SIG-M5 (cell line): ENCODE measurements around the gene RIMBP2.

Experiments used
- DNase-seq: peaks from one replicate; lab custom pipeline; 2025; lab: John Stamatoyannopoulos, UW

The RIMBP2 gene

GRCh38 chr12:130441771-130442760 is 274.0 kb downstream of the RIMBP2 start:
- no peak for DNase-seq

DNA sequence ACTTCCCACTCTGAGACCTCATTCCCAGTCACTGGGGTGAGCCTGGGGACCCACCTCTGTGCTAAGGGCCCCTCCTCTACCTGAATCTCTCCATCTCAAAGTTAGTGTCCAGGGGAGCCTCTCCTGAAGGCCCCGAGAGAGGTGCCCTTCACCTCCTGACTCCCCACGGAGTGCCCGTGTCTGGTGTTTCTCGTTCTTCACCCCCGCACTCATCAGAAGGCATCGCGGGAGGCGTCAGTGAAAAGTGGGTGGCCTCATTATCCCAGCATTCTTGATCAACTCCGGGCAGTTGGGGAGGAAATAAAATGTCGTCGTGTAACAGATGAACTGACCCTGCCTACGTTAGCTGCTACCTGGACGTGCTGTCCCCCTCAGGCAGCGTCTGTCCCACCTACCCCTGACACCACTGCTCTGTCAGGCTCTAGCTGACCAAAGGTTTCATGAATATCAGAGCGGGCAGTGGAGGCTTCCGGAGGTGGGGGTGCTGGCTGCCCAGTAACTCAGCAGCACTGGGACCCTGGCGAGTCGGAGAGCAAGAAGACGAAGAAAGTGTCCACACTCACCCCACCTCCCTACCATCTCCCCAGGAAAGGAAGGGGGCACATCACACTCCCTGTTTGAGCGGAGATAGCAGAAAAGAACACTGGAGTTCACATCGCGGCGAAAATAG is 275.6 kb downstream of the RIMBP2 start:
- DNase-seq = no peak

- no peak for DNase-seq
Measured at GRCh38 chr12:130439250-130439649, 276.8 kb downstream of the RIMBP2 start.

GRCh38 chr12:130438711-130439110 is 277.4 kb downstream of the RIMBP2 start:
- DNase-seq = no peak

DNA sequence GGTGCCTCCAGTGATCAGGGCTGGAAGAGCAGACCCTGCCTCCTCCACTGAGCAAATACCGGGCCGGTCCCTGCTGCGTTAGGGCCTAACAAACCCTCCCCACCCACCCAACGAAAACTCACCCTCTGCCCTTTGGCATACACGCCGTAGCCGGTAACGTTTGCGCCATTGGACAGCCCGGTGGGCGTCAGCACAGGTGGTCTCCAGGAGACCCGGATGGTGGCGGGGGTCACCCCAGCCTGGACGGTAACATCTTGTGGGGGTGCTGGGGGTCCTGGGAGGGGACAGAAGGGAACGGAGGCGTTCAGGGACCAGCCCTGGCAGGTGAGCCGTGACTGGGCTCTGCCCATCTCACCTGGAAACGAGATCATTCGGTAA is 277.9 kb downstream of the RIMBP2 start:
- no peak for DNase-seq

DNA sequence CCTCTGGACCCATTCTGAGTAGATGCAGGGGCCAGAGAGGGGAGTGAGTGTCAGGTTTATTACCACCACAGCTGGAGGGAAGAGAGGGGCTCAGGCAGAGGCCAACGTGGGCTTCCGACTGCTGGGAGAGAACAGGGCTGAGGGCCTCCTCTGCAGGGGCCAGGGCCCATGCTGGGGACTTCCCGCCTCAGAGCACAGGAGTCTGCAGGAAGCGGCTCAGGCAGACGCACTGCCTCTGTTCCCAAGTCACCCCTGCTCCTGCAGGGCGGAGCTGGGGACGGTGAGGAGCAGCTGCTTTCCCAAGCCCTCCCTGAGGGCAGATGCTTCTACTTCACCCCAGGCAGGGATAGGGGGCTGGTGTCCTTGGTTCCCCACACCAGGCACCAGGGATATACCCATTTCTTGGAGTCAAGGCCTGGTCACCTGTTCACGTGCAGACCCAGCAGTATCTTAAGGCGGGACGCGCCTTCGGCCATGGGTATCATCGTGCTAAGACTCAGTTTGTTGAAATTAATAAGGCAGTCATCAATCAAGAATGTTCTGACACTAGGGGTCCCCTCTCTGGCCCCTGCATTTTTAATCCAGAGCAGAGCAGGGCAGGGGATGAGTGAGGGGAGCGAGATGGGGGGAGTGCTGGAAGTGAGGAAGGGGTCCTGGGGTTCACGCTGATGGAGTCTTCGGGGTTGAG is 278.4 kb downstream of the RIMBP2 start:
- DNase-seq = no peak

- no peak for DNase-seq
Measured at GRCh38 chr12:130436741-130437501, 279.2 kb downstream of the RIMBP2 start.

GRCh38 chr12:130435826-130436225 is 280.3 kb downstream of the RIMBP2 start:
- DNase-seq = no peak

DNA sequence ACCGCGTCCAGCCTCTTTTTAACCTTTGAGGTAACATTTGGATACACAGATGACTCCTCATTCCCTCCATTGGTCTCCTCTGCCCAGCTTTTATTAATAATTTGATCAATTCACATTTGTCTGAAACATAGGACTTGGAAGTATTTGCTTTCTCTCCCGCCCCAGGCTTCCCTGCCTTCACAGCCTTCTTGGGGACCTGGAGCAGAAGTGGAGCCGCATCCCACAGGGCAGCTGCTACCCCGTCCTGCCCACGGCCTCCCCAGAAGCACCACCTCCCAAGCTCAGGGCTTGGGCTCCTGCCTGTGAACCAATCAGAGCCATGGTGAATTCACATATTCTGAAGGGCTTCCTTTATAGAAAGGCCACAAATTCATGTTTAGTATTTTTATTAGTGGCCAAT is 280.8 kb downstream of the RIMBP2 start:
- no peak for DNase-seq

DNA sequence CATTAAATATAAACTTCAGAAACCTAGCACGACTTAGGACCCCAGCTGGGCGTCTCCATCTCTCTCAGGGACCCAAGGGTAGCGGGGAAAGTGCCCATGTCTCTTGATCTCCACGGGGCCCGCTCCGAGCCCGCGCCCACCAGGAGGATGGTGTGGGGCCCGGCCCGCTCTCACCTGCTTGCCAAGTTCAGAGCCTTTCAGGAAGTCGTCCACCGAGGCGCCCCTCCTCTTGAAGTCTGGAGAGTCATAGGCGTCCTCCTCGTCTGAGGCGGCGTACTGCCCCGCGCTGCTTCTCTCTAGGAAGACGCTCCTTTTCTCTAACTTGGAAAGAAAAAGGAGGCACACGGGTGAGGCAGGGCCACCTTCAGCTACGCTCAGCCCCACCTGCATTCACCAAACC is 281.5 kb downstream of the RIMBP2 start:
- DNase-seq = no peak

GRCh38 chr12:130433834-130434233 is 282.3 kb downstream of the RIMBP2 start:
- DNase-seq = no peak

- no peak for DNase-seq
Measured at GRCh38 chr12:130433411-130433810, 282.7 kb downstream of the RIMBP2 start.

GRCh38 chr12:130431176-130431575 is 284.9 kb downstream of the RIMBP2 start:
- no peak for DNase-seq

DNA sequence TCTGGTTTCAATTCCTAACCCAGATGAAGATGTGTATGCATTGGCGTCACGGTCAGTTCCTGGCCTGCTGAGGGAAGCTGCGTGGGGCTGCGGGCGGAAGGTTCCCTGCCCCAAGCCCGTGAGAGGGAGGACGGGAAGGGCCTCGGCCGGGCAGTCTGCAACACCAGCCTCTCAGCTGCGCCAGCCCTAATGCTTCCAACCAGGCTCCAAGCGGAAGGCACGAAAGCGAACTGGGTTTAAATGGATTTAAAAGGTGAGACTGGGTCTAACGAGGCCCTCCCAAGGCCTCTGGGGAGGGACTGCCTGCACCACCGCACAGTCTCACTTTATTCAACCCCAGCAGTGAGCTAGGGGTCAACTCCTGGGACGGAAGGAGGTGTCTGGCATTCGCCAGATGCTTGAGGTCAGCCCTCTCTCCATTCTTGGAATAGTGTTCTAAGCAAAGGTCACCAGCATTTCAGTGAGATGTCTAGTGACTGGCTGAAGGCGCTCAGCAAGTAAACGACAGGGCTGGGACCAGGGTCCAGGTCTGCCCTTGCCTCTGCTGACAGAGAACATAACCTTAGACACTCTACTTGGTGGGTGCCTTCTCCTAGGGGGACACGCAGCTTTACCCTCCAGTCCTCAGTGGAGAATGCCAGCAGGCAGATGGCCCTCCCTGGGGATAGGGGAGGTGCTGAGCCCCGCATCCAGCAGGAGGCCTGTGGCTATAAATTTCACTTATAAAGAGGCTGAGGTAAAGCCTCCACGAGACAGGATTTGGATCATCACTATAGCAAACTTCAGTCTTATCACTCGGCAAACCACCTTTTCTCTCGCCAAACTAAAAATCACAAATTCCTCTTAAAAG is 286.2 kb downstream of the RIMBP2 start:
- no peak for DNase-seq

GRCh38 chr12:130428116-130428515 is 288.0 kb downstream of the RIMBP2 start:
- no peak for DNase-seq

DNA sequence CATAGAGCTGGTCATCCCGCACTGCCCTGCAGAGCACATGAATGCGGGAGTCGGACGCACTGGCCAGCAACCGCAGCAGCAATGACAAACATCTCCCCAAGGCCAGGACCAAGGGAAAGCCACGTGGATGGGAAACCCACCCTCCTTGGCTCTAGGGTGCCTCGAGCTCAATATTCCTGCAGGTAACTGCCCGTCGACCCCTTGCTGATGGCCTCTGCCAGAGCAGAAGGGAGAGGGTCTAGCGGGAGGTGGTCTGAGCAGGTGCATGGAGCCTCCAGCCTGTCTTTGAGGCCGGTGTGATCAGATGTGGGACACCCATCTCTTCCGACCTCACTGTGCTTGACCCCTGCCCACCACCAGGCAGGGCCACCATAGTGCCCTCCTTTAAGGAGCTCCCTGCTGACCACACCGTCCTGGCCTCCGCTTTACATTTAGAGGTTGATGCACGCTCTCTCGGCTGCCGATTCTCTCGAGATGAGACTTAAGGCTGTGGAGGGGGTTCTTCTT is 288.7 kb downstream of the RIMBP2 start:
- DNase-seq = no peak

GRCh38 chr12:130425698-130426245 is 290.3 kb downstream of the RIMBP2 start:
- DNase-seq = no peak

DNA sequence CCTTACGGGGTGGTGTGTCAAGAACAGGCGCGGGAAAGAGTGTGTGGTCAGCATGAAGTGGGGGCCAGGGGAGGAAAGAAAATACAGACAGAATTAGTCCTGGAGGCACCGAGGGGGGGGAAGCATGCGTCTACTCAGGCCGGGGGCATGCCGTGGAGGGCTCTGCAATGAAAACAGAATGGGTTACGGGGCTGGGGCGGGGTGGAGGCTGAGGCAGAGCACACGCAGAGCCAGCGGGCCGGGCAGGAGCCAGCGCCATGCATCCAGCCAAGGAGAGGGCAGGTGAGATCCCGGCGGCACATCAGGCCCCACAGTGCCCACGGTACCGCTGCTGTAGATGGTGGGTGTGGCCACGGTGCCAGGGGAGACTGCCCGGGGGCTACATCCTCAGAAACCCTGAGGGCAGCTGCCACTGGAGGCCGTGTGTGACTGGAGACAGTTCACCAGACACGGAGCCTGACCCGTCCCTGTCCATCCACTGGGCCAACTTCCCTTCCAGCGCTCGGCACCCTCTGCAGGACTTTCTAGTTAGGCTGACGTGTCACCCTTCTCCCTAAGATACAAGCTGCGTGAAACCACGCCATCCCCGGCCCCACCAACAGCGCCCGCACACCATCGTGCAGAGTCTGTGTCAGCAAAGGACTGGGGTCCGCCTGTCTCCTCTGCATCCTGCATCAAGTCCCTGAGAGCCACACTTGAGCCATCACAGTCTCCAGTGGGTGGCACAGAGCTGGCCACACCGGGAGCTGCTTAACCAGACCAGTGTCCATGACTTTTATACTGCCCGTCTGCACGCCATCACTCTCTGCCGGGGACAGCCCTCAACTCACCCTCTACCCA is 291.0 kb downstream of the RIMBP2 start:
- DNase-seq = no peak
